Erythroblast (primary cell): ENCODE data around the gene ATG10.

ENCODE experiments used
- GATA1 ChIP-seq: IDR thresholded peaks from 2 replicates; pipeline ENCODE4 v1.6.1; 2011; ENCODE audit warnings: low read depth, mild to moderate bottlenecking, control low read depth, low read length, moderate library complexity
- POLR2A ChIP-seq: IDR thresholded peaks from 2 replicates; pipeline ENCODE4 v1.6.1; 2011; ENCODE audit warnings: mild to moderate bottlenecking, low read length

DNA sequence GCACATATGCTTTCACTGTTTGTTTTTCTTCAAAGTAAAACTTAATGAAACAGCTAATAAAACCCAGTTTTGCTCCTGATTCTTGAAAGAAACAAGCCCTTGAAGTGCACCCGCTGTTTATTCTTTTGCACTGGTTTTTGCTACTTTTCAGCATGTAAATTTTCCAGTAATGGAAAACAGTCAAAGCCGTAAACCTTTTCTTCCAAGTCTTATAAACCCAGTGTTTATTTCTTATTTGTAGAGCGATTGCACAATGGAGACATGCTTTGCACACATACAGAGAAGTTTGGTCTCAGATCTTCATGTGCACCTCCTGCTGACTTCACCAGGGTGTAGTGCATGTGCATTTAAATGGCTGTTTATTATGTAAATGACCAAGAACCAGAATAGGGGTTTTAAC is 51.8 kb downstream of the ATG10 start:
- TF ChIP-seq POLR2A (no peak), GATA1 (no peak)
